ENCODE results near the gene PTH2. TPM values are rescaled to one million over a fixed set of nuclear protein-coding genes. Genes with fewer than 3 reads are reported as not detected.

The PTH2 gene
- total and polyA plus RNA-seq, 2 of the 8 experiments (the other 6 are each of a cell fraction or from before 2014, with no cell fraction given): not detected

DNA sequence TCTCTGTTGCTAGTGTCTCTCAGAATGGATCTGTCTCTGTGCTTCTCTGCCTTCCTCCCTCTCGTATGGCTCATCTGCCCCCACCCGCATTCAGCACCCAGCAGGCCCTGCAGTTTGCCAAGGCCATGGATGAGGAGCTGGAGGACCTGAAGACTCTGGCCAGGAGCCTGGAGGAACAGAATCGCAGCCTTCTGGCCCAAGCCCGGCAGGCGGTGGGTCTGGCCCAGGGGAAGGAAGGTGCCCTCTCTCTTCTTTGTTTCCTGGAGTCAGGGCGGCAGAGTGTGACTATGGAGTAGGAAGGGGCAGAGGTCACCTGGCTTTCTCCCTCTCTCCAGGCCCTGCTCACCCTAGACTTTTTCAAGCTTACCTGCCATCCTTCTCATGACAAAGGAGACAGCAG, 24.3 kb downstream of the PTH2 start:
- H3K56ac ChIP-seq (replicated peaks; ENCODE audit: insufficient read length, low read depth, low read length): no peak overlapping the region
- H3K79me2 ChIP-seq (ENCODE audit: control insufficient read depth in 1 of 2, insufficient read depth in 2 of 2, low read length in 2 of 2): no peaks in the 10 kb centered on the region
- TF ChIP-seq RFX5 (IDR thresholded peaks at IDR 0.05; ENCODE audit: borderline replicate concordance, low read depth, low read length) (no peak), CTBP2 (IDR thresholded peaks at IDR 0.05; ENCODE audit: borderline replicate concordance, insufficient read depth, insufficient read length, low read length) (no peak), KDM5A (IDR thresholded peaks at IDR 0.05; ENCODE audit: low read length) (no peak), RBBP5 (IDR thresholded peaks at IDR 0.05; ENCODE audit: borderline replicate concordance, low read depth, low read length) (no peak), ZNF274 (IDR thresholded peaks at IDR 0.05; ENCODE audit: borderline replicate concordance, extremely low read depth, low read length) (no peak), GTF2F1 (IDR thresholded peaks at IDR 0.05; ENCODE audit: borderline replicate concordance, low read depth, low read length) (no peak), MAFK (IDR thresholded peaks at IDR 0.05; ENCODE audit: low read depth, low read length) (no peak), KDM1A (IDR thresholded peaks at IDR 0.05; ENCODE audit: borderline replicate concordance, low read length) (no peak), CBX8 (IDR thresholded peaks at IDR 0.05; ENCODE audit: borderline replicate concordance, low read depth, low read length) (no peak), TAF1 (IDR thresholded peaks at IDR 0.05; ENCODE audit: low read depth, low read length) (no peak)
- TF ChIP-seq, protein P1, sequence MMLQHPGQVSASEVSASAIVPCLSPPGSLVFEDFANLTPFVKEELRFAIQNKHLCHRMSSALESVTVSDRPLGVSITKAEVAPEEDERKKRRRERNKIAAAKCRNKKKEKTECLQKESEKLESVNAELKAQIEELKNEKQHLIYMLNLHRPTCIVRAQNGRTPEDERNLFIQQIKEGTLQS (IDR thresholded peaks at IDR 0.05; ENCODE audit: insufficient read depth, low read depth, low read length): no peak
- H3K27me3 ChIP-seq (replicated peaks in 1 of 4; ENCODE audit: control insufficient read depth in 3 of 4, extremely low read depth in 1 of 4, insufficient read depth in 3 of 4, low read length in 3 of 4): no peaks in the 10 kb centered on the region
- no peak overlapping the region for H3K9ac ChIP-seq (replicated peaks in 1 of 4; ENCODE audit: extremely low read depth in 1 of 4, low read depth in 3 of 4, low read length in 3 of 4)
- no peak overlapping the region for H2AFZ ChIP-seq (ENCODE audit: low read length)
- no peak overlapping the region for H2AK5ac ChIP-seq (ENCODE audit: low read depth, low read length)
- no peak overlapping the region for H3K4me2 ChIP-seq (ENCODE audit: insufficient read depth in 1 of 2, low read depth in 2 of 2, low read length in 2 of 2)
- no peaks in the 10 kb centered on the region for H4K20me1 ChIP-seq (replicated peaks in 1 of 2; ENCODE audit: control insufficient read depth in 1 of 2, insufficient read depth in 2 of 2, low read length in 2 of 2)
- no peak overlapping the region for H3K27ac ChIP-seq (ENCODE audit: low read depth, low read length)
- H3K23ac ChIP-seq (ENCODE audit: insufficient read length): no peak overlapping the region
- WGBS, 2 experiments (ENCODE audit: extremely low coverage in 1 of 2, insufficient coverage in 1 of 2, insufficient read length in 1 of 2, insufficient replicate concordance in 2 of 2, low coverage in 1 of 2, low lambda C conversion rate in 2 of 2, missing lambda C conversion rate in 1 of 2): 78% methylated on average over 6 of the region's 6 CpGs; no CpG with 5 or more reads in 1 of the 2 experiments
- H3K4me1 ChIP-seq (replicated peaks in 1 of 4; ENCODE audit: control insufficient read depth in 3 of 4, insufficient read depth in 4 of 4, low read length in 3 of 4): peaks cover under 1 to 24% (median 15%) of the 10 kb centered on the region in 4 experiments
- H2BK120ac ChIP-seq (replicated peaks; ENCODE audit: low read depth, low read length): no peak overlapping the region
- DNase-seq (ENCODE audit: low read depth in 1 of 2, low spot score in 2 of 2): no peak
- H4K8ac ChIP-seq (ENCODE audit: extremely low read depth, insufficient read depth, low read length): no peak overlapping the region
- no peak overlapping the region for H4K91ac ChIP-seq (replicated peaks; ENCODE audit: insufficient read length, low read length)
- peak overlapping the region; percentile 73; the same call in 1 of the 2 replicates for H2BK5ac ChIP-seq (ENCODE audit: low read depth, low read length)
- H3K36me3 ChIP-seq (ENCODE audit: control insufficient read depth in 2 of 4, insufficient read depth in 4 of 4, low read length in 3 of 4): no peaks in the 10 kb centered on the region
- ChIA-PET POLR2A (ENCODE audit: partially characterized antibody) (interaction anchor here (0.8 to 1.0 kb wide), 2 partner anchors 22 to 31 kb away, joined by 3 read pairs; no protein-coding TSS in a partner anchor), CTCF (ENCODE audit: partially characterized antibody) (interaction anchor here (1.0 to 10.4 kb wide), 3 partner anchors 16 to 26 kb away, joined by 3 to 291 read pairs (median 3); partner anchors contain the start of genes GFY and PTH2)
- H3K23me2 ChIP-seq (ENCODE audit: low read depth, low read length): no peaks in the 10 kb centered on the region
- H2BK12ac ChIP-seq (ENCODE audit: low read depth, low read length): peak overlapping the region; percentile 29; the same call in 1 of the 2 replicates
- no peak overlapping the region for H3K4ac ChIP-seq (replicated peaks; ENCODE audit: insufficient read length, low read depth, low read length)
- H4K5ac ChIP-seq (ENCODE audit: insufficient read length, low read depth, low read length): no peak overlapping the region
- H2BK20ac ChIP-seq (ENCODE audit: low read length): 0 out of 2 replicates have a peak overlapping the region, but pooled peaks have one; percentile 7
- no peak overlapping the region for H3K4me3 ChIP-seq (ENCODE audit: extremely low read depth in 1 of 4, insufficient read depth in 2 of 4, low read depth in 3 of 4, low read length in 4 of 4)
- no peaks in the 10 kb centered on the region for H3K79me1 ChIP-seq (ENCODE audit: low read depth, low read length)
- H3K14ac ChIP-seq (ENCODE audit: insufficient read length): no peak overlapping the region
- no peak overlapping the region for H2BK15ac ChIP-seq (ENCODE audit: low read length)
- FAIRE-seq: no peak
- peak overlapping the region; percentile 48; the same call in 1 of the 2 replicates for H3K18ac ChIP-seq (ENCODE audit: extremely low read depth, low read length)
- no peaks in the 10 kb centered on the region for H3K9me3 ChIP-seq (ENCODE audit: insufficient read depth in 2 of 2, low read depth in 1 of 2, low read length in 1 of 2)
